ENCODE results near the gene GLS2. TPM values are rescaled to one million over a fixed set of nuclear protein-coding genes. Genes with fewer than 3 reads are reported as not detected.

GLS2 gene
- total and polyA plus RNA-seq, 12 donors, result 0.17 to 5.3 (median 1.5) TPM; not detected in 1

DNA sequence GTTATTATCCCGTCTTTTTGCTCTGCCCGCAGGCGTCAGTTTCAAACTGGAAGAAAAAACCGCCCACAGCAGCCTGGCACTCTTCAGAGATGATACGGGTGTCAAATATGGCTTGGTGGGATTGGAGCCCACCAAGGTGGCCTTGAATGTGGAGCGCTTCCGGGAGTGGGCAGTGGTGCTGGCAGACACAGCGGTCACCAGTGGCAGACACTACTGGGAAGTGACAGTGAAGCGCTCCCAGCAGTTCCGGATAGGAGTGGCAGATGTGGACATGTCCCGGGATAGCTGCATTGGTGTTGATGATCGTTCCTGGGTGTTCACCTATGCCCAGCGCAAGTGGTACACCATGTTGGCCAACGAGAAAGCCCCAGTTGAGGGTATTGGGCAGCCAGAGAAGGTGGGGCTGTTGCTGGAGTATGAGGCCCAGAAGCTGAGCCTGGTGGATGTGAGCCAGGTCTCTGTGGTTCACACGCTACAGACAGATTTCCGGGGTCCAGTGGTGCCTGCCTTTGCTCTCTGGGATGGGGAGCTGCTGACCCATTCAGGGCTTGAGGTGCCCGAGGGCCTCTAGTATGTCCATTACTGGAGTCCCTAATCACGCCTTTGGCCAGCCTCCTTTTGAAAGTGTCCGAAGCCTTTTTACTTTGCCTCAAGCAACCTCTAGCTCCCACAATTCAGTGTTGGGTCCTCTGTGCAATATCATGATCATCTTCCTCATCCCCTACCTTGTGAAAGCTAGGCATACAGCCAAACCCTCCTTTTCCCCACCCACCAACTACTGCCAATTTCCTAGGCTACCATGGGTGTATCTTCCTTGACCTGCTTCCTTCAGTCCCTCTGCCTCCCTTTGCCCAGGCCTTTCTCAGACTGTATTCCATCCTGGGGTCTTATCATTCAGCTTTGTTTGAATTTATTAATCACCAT, 18.7 kb downstream of the GLS2 start:
- Histone ChIP-seq H3K27ac (peak overlapping the region; percentile 81 to 95 (median 92)), H3K4me1 (replicated peaks in 1 of 2) (peaks cover 8 to 25% of the 10 kb centered on the region in 2 donors), H3K36me3 (replicated peaks in 1 of 2) (peaks cover 0 to 4% of the 10 kb centered on the region in 2 donors), H3K4me3 (peak overlapping the region; percentile 20 to 87 (median 44)), H3K9me3 (replicated peaks in 1 of 3) (no peaks in the 10 kb centered on the region), H3K27me3 (no peaks in the 10 kb centered on the region)
- intact Hi-C loops (cut with DNase I), result loop anchor here in 1 of 2 donors (10.0 kb wide), 1 partner anchor 144 kb away; no protein-coding TSS in a partner anchor
- 33 to 38% (median 35%) methylated on average over 14 to 19 of the region's 19 CpGs for WGBS, 4 donors
- TF ChIP-seq CTCF (IDR thresholded peaks at IDR 0.05) (no peak), POLR2A (IDR thresholded peaks at IDR 0.05) (peak in 1 of 2 donors; percentile 3)
- DNase-seq, result peak; percentile 36 to 80 (median 69)

DNA sequence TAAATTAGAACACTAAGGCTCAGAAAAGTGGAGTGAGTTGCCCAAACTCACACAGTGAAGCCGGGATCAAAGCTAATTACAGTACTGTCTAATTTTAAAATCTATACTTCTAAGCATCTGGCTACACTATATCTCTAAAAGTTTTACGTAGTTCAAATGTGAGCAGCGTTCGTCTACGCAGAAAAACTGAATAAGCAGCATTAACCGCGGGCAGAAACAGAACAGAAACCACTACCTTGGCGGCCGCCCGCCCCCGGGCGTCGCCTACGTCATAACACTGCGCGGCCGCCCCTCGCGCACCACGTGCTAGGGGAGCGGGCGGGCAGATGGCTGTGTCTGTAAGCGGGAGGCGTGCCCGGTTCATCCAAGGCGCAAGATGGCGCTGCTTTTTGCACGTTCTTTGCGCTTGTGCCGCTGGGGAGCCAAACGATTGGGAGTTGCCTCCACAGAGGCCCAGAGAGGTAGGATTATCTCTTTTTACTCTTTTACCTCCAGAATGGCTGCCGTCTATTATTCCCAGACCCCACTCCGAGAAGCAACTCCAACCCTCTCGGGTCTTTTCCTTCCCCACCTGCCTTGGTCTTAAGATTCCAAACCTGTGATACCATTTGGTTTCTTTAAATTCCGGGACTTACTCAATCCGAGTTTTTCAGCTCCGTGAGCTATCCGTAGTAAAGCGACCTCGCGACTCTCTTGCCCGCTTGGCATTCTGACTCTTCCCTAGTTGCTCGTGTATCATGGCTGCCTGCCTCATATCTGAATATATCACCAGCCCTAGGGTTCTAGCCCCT, 19.6 kb downstream of the GLS2 start, which contains the start of gene SPRYD4:
TSS of gene SPRYD4 (plus strand) at position 363 of the 791 bp plus-strand sequence. CDS start at position 377, 14 bp downstream.
- WGBS, 4 donors, result 0 to 1% (median 0%) methylated on average over 39 to 43 of the region's 43 CpGs
- Histone ChIP-seq H3K27ac (peak within 1 kb of the TSS; percentile 81 to 95 (median 92)), H3K36me3 (replicated peaks in 1 of 2) (peaks cover 0 to 3% of the 10 kb centered on the region in 2 donors), H3K27me3 (no peaks in the 10 kb centered on the region), H3K9me3 (replicated peaks in 1 of 3) (no peaks in the 10 kb centered on the region), H3K4me1 (replicated peaks in 1 of 2) (peaks cover 8 to 25% of the 10 kb centered on the region in 2 donors), H3K4me3 (peak within 1 kb of the TSS; percentile 20 to 87 (median 44))
- intact Hi-C loops (cut with DNase I), result loop anchor here in 1 of 2 donors (10.0 kb wide), 1 partner anchor 144 kb away; no protein-coding TSS in a partner anchor
- TF ChIP-seq CTCF (IDR thresholded peaks at IDR 0.05) (peak in 1 of 6 experiments; percentile 26), POLR2A (IDR thresholded peaks at IDR 0.05) (peak; percentile 72 to 88)
- peak; percentile 93 to 96 (median 94) for DNase-seq

- Histone ChIP-seq H3K27ac (no peak overlapping the region), H3K4me3 (no peak overlapping the region), H3K36me3 (replicated peaks in 1 of 2) (no peaks in the 10 kb centered on the region), H3K27me3 (no peaks in the 10 kb centered on the region), H3K4me1 (replicated peaks in 1 of 2) (peaks cover 0 to under 1% of the 10 kb centered on the region in 2 donors), H3K9me3 (replicated peaks in 1 of 3) (no peaks in the 10 kb centered on the region)
- intact Hi-C loops (cut with DNase I), result loop anchor here (5.0 to 10.0 kb wide), 2 partner anchors 138 to 270 kb away; no protein-coding TSS in a partner anchor
- no peak for DNase-seq
- TF ChIP-seq POLR2A (IDR thresholded peaks at IDR 0.05), result no peak
- no peak for TF ChIP-seq CTCF (IDR thresholded peaks at IDR 0.05)
These were observed 25.4 kb downstream of the GLS2 start for GRCh38 chr12:56462565-56462964.

All from adrenal gland (tissue), 12 donors.